H9 (cell line): ENCODE measurements around the gene MORF4L1. TPM values are rescaled to one million over a fixed set of nuclear protein-coding genes. Genes with fewer than 3 reads are reported as not detected.

Experiments
- DNase-seq: peaks from one replicate; pipeline ENCODE4 v3.0.0-alpha.2; 2017
- H2AFZ ChIP-seq: one replicate; pipeline ENCODE4 v1.6.1; 2013; ENCODE audit warnings: mild to moderate bottlenecking, low read length, control low read depth, moderate library complexity
- H2AK5ac ChIP-seq: 2 replicates; pipeline ENCODE4 v1.6.1; 2013; ENCODE audit warnings: low read length, control low read depth, mixed read lengths; ENCODE audit not compliant: insufficient read length
- H2BK120ac ChIP-seq: one replicate; pipeline ENCODE4 v1.6.1; 2013; ENCODE audit warnings: low read depth, mild to moderate bottlenecking, low read length, control low read depth, inconsistent platforms; ENCODE audit not compliant: poor library complexity, severe bottlenecking
- H2BK12ac ChIP-seq: 2 replicates; pipeline ENCODE4 v1.6.1; 2013; ENCODE audit warnings: low read length, control low read depth, mixed read lengths, low read depth; ENCODE audit not compliant: insufficient read length
- H2BK15ac ChIP-seq: 2 replicates; pipeline ENCODE4 v1.6.1; 2013; ENCODE audit warnings: low read depth, low read length, control low read depth
- H2BK20ac ChIP-seq: one replicate; pipeline ENCODE4 v1.6.1; 2013; ENCODE audit warnings: low read depth, mild to moderate bottlenecking, low read length, control low read depth, inconsistent platforms; ENCODE audit not compliant: poor library complexity, severe bottlenecking
- H2BK5ac ChIP-seq: 2 replicates; pipeline ENCODE4 v1.6.1; 2013; ENCODE audit warnings: low read length, control low read depth, mixed read lengths; ENCODE audit not compliant: insufficient read length
- H3K14ac ChIP-seq: 2 replicates; pipeline ENCODE4 v1.6.1; 2013; ENCODE audit warnings: low read length, control low read depth; ENCODE audit not compliant: insufficient read depth
- H3K18ac ChIP-seq: 2 replicates; pipeline ENCODE4 v1.6.1; 2013; ENCODE audit warnings: low read depth, mild to moderate bottlenecking, mixed read lengths, low read length, control low read depth; ENCODE audit not compliant: insufficient read length
- H3K23ac ChIP-seq: 2 replicates; pipeline ENCODE4 v1.6.1; 2013; ENCODE audit warnings: low read length, control low read depth, mixed read lengths, low read depth; ENCODE audit not compliant: insufficient read length
- H3K23me2 ChIP-seq: 2 replicates; pipeline ENCODE4 v1.6.1; 2013; ENCODE audit warnings: low read depth, mild to moderate bottlenecking, mixed read lengths, low read length, control low read depth; ENCODE audit not compliant: insufficient read length, poor library complexity, severe bottlenecking
- H3K27ac ChIP-seq: 2 replicates; pipeline ENCODE4 v1.5.1; 2013; ENCODE audit warnings: low read length, control low read depth, mixed read lengths, low read depth; ENCODE audit not compliant: insufficient read length
- H3K27me3 ChIP-seq: 2 replicates; pipeline ENCODE4 v1.6.1; 2013; ENCODE audit warnings: low read length, control low read depth, inconsistent platforms; ENCODE audit not compliant: insufficient read depth
- H3K4ac ChIP-seq: 2 replicates; pipeline ENCODE4 v1.6.1; 2013; ENCODE audit warnings: low read depth, mild to moderate bottlenecking, control low read depth, inconsistent platforms, low read length, moderate library complexity
- H3K4me1 ChIP-seq: 2 replicates; pipeline ENCODE4 v1.6.1; 2013; ENCODE audit warnings: low read length, control low read depth, inconsistent platforms; ENCODE audit not compliant: insufficient read depth
- H3K4me2 ChIP-seq: 2 replicates; pipeline ENCODE4 v1.6.1; 2013; ENCODE audit warnings: low read length, control low read depth, mixed read lengths; ENCODE audit not compliant: insufficient read length, insufficient read depth
- H3K56ac ChIP-seq: 2 replicates; pipeline ENCODE4 v1.6.1; 2013; ENCODE audit warnings: low read depth, mild to moderate bottlenecking, mixed read lengths, low read length, control low read depth; ENCODE audit not compliant: insufficient read length
- H3K79me1 ChIP-seq: 2 replicates; pipeline ENCODE4 v1.6.1; 2013; ENCODE audit warnings: low read depth, mild to moderate bottlenecking, moderate library complexity, low read length, control low read depth, inconsistent platforms; ENCODE audit not compliant: insufficient read depth, poor library complexity, severe bottlenecking
- H3K79me2 ChIP-seq: 2 replicates; pipeline ENCODE4 v1.6.1; 2013; ENCODE audit warnings: low read length, control low read depth, inconsistent platforms; ENCODE audit not compliant: insufficient read depth
- H3K9ac ChIP-seq: 2 replicates; pipeline ENCODE4 v1.6.1; 2013; ENCODE audit warnings: low read length, control low read depth, mixed read lengths; ENCODE audit not compliant: insufficient read length; ENCODE audit errors: extremely low read depth
- H3K9me3 ChIP-seq: one replicate; pipeline ENCODE4 v1.6.1; 2013; ENCODE audit warnings: low read depth, low read length, inconsistent platforms; ENCODE audit not compliant: control insufficient read depth
- H3T11ph ChIP-seq: one replicate; pipeline ENCODE4 v1.6.1; 2013; ENCODE audit warnings: mild to moderate bottlenecking, low read length, control low read depth, inconsistent platforms
- H4K20me1 ChIP-seq: one replicate; pipeline ENCODE4 v1.6.1; 2013; ENCODE audit not compliant: control insufficient read depth, insufficient read length, insufficient read depth
- H4K5ac ChIP-seq: 2 replicates; pipeline ENCODE4 v1.6.1; 2013; ENCODE audit warnings: low read depth, mild to moderate bottlenecking, mixed read lengths, low read length, control low read depth; ENCODE audit not compliant: insufficient read length
- H4K8ac ChIP-seq: replicated peaks from 2 replicates; pipeline ENCODE4 v1.6.1; 2013; ENCODE audit warnings: low read length, control low read depth, mixed read lengths, low read depth; ENCODE audit not compliant: insufficient read length
- H4K91ac ChIP-seq: 2 replicates; pipeline ENCODE4 v1.6.1; 2013; ENCODE audit warnings: low read depth, mild to moderate bottlenecking, moderate library complexity, mixed read lengths, low read length, control low read depth; ENCODE audit not compliant: insufficient read length
- H3K27ac Mint-ChIP-seq, 3 experiments: 2 replicates in 2 of 3; 3 replicates in 1 of 3; pipeline ENCODE4 v1.8.0; 2020 to 2021; ENCODE audit warnings: mixed read lengths in 3 of 3, mild to moderate bottlenecking in 1 of 3, moderate library complexity in 1 of 3
- H3K27me3 Mint-ChIP-seq: 2 replicates; pipeline ENCODE4 v1.8.0; 2021; ENCODE audit warnings: low read depth, mild to moderate bottlenecking, moderate library complexity, mixed read lengths
- H3K36me3 Mint-ChIP-seq, 3 experiments: 2 replicates in 2 of 3; 3 replicates in 1 of 3; pipeline ENCODE4 v1.8.0; 2020 to 2021; ENCODE audit warnings: low read depth in 3 of 3, mixed read lengths in 3 of 3; ENCODE audit not compliant: insufficient read depth in 1 of 3
- H3K4me1 Mint-ChIP-seq, 2 experiments: 2 replicates each; pipeline ENCODE4 v1.8.0; 2020; ENCODE audit warnings: mixed read lengths in 2 of 2
- H3K4me3 Mint-ChIP-seq, 2 experiments: 2 replicates in 1 of 2; 3 replicates in 1 of 2; pipeline ENCODE4 v1.8.0; 2020 to 2021; ENCODE audit warnings: mild to moderate bottlenecking in 2 of 2, mixed read lengths in 2 of 2, moderate library complexity in 1 of 2
- H3K9me3 Mint-ChIP-seq, 2 experiments: 2 replicates in 1 of 2; 3 replicates in 1 of 2; pipeline ENCODE4 v1.8.0; 2020; ENCODE audit warnings: mild to moderate bottlenecking in 2 of 2, mixed read lengths in 2 of 2, moderate library complexity in 1 of 2
- CTCF ChIP-seq: fragments of 200-600 bp; sonication (generic); conservative IDR thresholded peaks from 3 replicates; pipeline ENCODE4 v1.8.0; 2021; ENCODE audit warnings: antibody characterized with exemption, mild to moderate bottlenecking
- WGBS: extraction: QIAGEN DNeasy Blood & Tissue Kit; methylation state at CpG from one replicate; pipeline ENCODE4 v1.1.7; 2013; ENCODE audit warnings: missing lambda C conversion rate, low lambda C conversion rate, mixed read lengths; ENCODE audit not compliant: insufficient read length; ENCODE audit errors: extremely low coverage; 5-methylcytosine and 5-hydroxymethylcytosine counted together
- total RNA-seq: library from RNA; stranded (reverse); gene quantifications from 2 replicates; pipeline ENCODE4 v1.2.1, GENCODE V29; 2021

The MORF4L1 gene
- total RNA-seq, 1 experiment from 2014 or later = 544 TPM

GRCh38 chr15:78893538-78893937, 20.8 kb downstream of the MORF4L1 start:
- H3K9me3 Mint-ChIP-seq = no peaks in the 10 kb centered on the region
- no CpG with 5 or more reads among the region's 2 CpGs for WGBS
- H3K4me2 ChIP-seq = no peak overlapping the region
- no peaks in the 10 kb centered on the region for H3K27me3 Mint-ChIP-seq
- no peak overlapping the region for H4K8ac ChIP-seq
- H3K23ac ChIP-seq = no peak overlapping the region
- H2BK5ac ChIP-seq = no peak overlapping the region
- no peak overlapping the region for H3K56ac ChIP-seq
- peaks cover 61 to 100% (median 94%) of the 10 kb centered on the region in 3 experiments for H3K36me3 Mint-ChIP-seq
- H3K4me3 Mint-ChIP-seq = no peak overlapping the region
- no peak overlapping the region for H3K14ac ChIP-seq
- no peak overlapping the region for H2AK5ac ChIP-seq
- no peak overlapping the region for H3T11ph ChIP-seq
- H2BK120ac ChIP-seq = no peak overlapping the region
- H2AFZ ChIP-seq = no peak overlapping the region
- no peak overlapping the region for H2BK12ac ChIP-seq
- no peaks in the 10 kb centered on the region for H3K9me3 ChIP-seq
- no peak overlapping the region for H4K91ac ChIP-seq
- no peak overlapping the region for H3K27ac ChIP-seq
- H2BK20ac ChIP-seq = no peak overlapping the region
- H3K4ac ChIP-seq = no peak overlapping the region
- TF ChIP-seq CTCF = no peak
- H3K27ac Mint-ChIP-seq = peak overlapping the region in 1 of 3 experiments; percentile 48; a peak in 1 of 7 replicates
- H3K9ac ChIP-seq = no peak overlapping the region
- H3K23me2 ChIP-seq = no peaks in the 10 kb centered on the region
- no peak overlapping the region for H4K5ac ChIP-seq
- peaks cover 8% of the 10 kb centered on the region for H3K79me1 ChIP-seq
- no peaks in the 10 kb centered on the region for H3K27me3 ChIP-seq
- H4K20me1 ChIP-seq = no peaks in the 10 kb centered on the region
- no peaks in the 10 kb centered on the region for H3K4me1 Mint-ChIP-seq
- no peak for DNase-seq
- no peak overlapping the region for H2BK15ac ChIP-seq
- H3K18ac ChIP-seq = no peak overlapping the region
- H3K79me2 ChIP-seq = no peaks in the 10 kb centered on the region; the same call in 1 of the 2 replicates
- H3K4me1 ChIP-seq = no peaks in the 10 kb centered on the region
